Activated CD8-positive, alpha-beta memory T cell treated with anti-CD3 and anti-CD28 coated beads for 36 hours (primary cell): ENCODE measurements around the gene MUC15. TPM values are rescaled to one million over a fixed set of nuclear protein-coding genes. Genes with fewer than 3 reads are reported as not detected.
"Not testable (repeated sequence)": the region's sequence is repeated elsewhere in the genome, so short reads cannot be mapped to it uniquely, and the experiment has no call there.

Source experiments
- CTCF ChIA-PET: fragments of 350-600 bp; sonication (Branson Sonifier 250); formaldehyde crosslinking; loops from one replicate; lab custom pipeline; 2021; ENCODE audit warnings: antibody characterized with exemption; lab: Charles Lee
- POLR2A ChIA-PET: fragments of 350-600 bp; sonication (Branson Sonifier 250); formaldehyde crosslinking; loops from one replicate; lab custom pipeline; 2021; ENCODE audit warnings: antibody characterized with exemption; lab: Charles Lee
- total RNA-seq, 2 experiments: library from RNA; stranded (reverse); gene quantifications; one replicate each; pipeline ENCODE4 v1.2.3, GENCODE V29; 2021

Gene MUC15, protein sequence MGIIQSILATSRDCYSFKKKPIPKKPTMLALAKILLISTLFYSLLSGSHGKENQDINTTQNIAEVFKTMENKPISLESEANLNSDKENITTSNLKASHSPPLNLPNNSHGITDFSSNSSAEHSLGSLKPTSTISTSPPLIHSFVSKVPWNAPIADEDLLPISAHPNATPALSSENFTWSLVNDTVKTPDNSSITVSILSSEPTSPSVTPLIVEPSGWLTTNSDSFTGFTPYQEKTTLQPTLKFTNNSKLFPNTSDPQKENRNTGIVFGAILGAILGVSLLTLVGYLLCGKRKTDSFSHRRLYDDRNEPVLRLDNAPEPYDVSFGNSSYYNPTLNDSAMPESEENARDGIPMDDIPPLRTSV
- total RNA-seq: not detected

GRCh38 chr11:26571861-26572654 lies at the start of gene MUC15:
MUC15 (minus strand) TSS chr11:26572263; CDS start chr11:26567094, 5,169 bp downstream.
- POLR2A ChIA-PET: no interaction called here
- CTCF ChIA-PET: no interaction called here

GRCh38 chr11:26621132-26621531 lies 49.1 kb upstream of the MUC15 start:
- ChIA-PET POLR2A (no interaction called here), CTCF (no interaction called here)

DNA sequence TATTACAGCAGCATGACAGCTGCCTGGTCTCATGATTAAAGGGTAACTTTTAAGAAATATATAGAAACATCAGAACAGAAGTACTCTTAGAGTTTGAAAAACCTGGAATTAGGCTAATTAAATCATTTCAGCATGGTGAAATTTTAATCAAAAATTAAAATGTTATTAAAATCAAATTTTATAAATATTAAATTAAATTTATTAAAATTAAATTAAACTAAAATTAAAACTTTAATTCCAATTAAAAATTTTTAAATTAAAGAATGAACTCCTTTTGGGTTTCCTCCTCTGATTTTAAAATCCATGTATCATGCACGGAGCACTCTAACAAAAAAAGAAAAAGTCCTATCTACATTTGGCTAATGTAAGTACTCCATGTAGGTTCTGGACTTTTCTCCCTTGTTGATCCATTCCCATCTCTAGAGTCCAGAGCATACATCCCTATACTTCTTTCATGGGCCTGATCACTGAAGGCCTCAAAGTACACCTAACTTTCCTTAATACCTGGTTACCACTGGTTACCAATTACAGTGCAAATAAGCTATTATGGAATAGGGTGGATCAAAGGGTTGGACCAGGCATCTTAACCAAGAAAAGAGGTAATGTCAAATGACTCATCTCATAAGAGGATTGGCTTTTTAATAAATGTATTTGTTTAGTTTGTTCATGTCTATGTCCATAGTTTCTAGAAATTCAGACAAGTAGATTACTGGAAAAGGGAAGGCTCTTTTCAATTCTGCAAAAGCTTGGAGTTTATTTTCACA lies 48.4 kb upstream of the MUC15 start:
- CTCF ChIA-PET: no interaction called here

DNA sequence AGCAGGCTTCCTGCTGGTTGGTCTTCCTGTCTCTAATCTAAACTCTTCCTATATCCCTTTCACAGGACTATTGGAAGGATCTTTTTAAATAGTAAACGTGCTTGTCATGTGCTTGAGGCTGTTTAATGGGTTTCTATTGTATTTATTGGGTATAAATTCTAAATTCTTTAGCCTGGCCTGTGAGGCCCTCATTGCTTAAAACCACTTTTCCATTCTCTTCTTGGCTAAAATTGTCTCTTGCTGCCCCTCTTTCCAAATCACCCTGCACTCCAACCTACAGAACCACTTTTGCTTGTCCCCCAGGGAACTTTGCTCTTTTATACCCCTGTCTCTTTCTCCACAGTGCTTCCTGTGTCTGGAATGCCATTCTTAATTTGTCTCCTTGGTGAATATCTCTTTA lies 46.4 kb upstream of the MUC15 start:
- ChIA-PET POLR2A (no interaction called here), CTCF (no interaction called here)

More for the DNA sequence above, 48.4 kb upstream of the MUC15 start:
- POLR2A ChIA-PET: no interaction called here

GRCh38 chr11:26613759-26614158 lies 41.7 kb upstream of the MUC15 start:
- ChIA-PET POLR2A (no interaction called here), CTCF (no interaction called here)

DNA sequence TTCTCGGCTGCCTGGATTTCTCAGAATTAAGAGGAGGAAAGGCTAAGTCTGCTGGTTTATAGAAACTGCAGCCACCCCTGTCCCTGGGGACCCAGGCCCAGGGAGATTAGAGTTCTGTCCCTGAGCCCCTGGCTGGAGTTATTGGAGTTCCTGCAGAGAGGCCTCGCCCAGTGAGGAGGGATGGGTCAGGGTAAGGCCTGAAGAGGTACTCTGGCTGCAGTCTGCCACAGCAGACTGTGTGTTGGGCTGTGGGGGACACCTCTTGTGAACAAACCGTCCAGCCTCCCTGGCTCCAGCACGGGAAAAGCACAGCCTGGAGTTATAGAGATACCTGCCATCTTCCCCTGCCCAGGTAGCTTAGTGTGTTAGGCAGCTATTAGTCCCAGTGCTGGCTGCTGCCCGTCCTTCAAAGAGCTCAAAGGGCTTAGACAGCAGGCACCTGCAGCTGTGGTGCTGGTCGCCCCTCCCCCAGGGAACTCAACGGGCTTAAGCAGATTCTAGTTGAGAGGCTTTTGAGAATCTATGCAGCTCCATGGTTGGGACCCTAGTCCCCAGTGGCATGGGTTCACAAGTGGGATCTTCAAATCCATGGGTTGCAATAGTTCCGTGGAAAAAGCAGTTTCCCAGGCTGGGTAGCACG lies 36.6 kb upstream of the MUC15 start:
- ChIA-PET POLR2A (no interaction called here), CTCF (no interaction called here)

DNA sequence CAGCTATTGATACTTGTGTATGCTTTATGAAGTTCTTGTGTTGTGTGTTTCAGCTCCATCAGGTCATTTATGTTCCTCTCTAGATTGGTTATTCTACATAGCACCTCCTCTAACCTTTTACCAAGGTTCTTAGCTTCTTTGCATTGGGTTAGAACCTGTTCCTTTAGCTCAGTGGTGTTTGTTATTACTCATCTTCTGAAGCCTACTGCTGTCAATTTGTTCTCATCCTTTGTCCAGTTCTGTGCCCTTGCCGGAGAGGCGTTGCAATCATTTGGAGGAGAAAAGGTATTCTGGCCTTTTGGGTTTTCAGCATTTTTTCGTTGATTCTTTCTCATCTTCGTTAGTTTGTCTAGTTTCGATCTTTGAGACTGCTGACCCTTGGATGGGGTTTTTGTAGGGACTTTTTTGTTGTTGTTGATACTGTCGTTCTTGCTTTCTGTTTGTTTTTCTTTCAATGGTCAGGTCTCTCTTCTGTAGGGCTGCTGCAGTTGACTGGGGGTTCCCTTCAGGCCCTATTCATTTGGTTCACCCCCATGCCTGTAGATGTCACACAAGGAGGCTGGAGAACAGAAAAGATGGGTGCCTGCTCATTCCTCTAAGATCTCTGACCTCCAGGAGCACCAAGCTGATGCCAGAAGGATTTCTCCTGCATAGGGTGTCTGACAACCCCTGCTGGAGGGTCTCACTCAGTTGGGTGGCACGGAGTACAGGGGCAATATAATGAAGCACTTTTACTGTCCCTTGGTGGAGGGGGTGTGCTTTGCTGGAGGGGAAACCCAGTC lies 35.9 kb upstream of the MUC15 start:
- ChIA-PET POLR2A (no interaction called here), CTCF (no interaction called here)

DNA sequence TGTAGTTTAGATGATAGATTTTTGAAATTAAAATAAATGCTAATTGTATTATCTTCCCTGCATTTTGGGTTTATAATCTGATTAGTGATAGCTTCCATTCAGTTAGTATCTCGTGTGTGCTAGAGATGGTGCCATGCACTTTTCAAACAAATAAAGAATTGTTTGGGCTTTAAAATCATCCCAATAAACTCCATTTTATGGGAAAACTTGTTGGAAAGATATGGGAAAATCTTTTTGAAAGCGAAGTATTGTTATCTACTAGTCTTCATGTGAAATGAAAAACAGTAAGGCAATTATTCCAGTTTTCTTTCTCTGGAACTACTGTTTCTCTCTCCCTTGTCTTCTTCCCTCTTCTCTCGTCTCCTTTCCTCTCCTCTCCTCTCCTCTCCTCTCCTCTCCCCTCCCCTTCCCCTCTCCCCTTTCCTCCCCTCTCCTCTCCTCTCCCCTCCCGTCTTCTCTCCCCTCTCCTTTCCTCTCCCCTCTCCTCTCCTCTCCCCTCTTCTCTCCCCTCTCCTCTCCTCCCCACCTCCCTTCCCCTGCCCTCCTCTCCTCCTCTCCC lies 27.9 kb upstream of the MUC15 start:
- ChIA-PET CTCF (no interaction called here), POLR2A (no interaction called here)

DNA sequence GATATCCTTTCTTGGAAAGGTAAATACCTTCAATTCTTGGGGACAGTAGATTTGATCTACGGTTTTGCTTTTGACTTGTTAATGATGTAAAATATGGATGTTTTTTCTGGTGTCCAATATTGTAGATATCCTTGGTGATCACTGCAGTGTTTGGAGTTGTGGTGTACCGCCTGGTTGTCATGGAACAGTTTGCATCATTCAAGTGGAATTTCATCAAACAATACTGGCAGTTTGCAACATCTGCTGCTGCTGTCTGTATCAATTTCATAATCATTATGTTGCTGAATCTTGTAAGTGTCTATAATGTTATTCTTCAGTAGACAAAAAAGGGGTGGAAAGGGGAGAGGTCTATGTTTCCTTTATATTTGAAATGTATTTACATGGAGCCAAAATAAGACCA lies 27.4 kb upstream of the MUC15 start:
- ChIA-PET POLR2A (no interaction called here), CTCF (no interaction called here)

DNA sequence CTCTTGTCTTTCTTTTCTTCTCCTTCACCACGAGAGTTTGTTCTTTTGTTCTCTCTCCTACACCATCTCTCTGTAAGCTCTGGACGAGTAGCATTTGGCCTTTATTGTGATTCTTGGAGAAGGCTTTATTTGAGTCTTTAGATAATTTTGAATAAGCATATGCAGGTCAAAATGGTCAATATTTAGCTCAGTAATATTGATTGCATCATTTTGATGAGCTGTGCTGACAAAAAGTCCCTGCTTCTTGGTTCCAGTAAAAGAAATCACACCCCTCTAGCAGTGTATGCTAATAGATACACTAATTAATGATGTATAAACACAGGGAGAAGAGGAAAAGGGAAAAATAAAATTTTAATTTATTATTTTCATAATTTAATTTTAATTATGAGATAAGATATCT lies 25.8 kb upstream of the MUC15 start:
- ChIA-PET CTCF (no interaction called here), POLR2A (no interaction called here)

DNA sequence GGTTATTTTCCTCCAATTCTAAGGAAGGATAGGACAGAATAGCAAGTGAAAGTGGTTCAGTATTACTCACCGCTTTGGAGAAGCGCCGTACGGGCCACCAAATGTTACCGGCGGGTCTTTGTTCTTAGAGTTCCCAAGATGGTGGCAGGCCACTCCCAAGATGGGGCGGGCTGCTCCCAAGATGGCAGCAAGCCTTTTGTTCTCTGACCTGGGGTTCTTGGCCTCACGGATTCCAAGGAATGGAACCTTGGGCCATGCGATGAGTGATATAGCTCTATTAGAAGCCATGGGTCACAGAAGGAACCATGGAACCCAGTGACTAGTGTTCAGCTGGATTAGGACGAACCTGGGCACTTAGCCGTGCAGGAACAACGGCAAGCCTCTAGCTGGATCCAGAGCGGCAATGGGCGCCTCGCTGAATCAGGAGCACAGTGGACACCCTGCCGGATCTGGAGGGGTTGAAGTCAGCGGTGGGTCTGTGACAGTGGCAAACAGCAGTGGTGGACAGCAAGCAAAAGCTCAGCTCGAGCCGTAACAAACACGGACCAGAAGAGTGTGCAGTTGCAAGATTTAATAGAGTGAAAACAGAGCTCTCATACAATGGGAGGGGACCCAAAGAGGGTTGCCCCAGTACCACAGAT lies 25.1 kb upstream of the MUC15 start:
- CTCF ChIA-PET, POLR2A ChIA-PET: not testable (repeated sequence)

DNA sequence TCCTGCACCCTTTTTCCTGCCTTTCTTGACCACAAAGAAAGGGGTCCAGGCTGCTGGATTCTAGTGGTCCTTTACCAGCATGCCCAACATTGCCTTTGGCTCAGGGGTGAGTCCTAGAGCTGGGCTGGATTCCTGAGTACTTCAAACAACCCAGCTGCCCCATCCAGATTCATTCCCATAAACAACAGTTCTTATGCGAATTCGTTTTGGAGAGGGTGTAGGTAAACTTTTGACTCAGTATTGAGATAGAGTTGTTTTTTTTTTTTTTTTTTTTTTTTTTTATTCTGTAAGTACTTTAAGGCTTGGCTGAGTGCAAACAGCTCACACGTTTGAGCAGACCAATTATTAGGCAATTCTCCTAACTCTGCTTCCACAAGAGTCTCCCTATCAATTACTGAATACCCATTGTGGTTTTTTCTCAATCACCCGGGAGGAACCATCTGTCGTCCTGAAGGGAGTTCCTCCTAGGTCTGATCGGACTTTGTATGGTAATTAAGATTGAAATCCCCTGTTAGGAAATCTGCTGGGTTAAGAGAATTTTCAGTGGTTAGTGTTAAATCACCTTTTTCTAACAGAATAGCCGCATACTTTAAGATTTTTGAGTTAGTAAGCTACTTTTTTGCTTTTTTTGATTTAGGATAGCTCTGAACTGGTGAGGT lies 23.3 kb upstream of the MUC15 start:
- CTCF ChIA-PET, POLR2A ChIA-PET: not testable (repeated sequence)

DNA sequence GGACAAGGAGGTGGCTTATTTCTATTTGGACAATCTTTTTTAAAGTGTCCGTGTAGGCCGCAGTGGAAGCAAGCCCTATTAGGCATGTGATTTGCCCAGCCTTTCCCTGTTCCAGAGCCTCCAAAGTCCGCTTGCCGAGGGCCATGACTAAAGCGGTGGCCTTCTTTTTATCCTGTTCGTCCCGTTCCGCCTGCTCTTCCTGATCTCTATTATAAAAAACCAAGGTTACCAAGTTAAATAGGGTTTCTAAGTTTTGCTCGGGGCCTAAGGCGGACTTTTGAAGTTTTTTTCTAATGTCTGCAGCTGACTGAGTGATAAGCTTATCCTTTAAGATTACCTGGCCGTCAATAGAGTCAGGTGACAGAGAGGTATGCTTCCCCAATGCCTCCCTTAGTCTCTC lies 21.6 kb upstream of the MUC15 start:
- ChIA-PET CTCF (no interaction called here), POLR2A (no interaction called here)

DNA sequence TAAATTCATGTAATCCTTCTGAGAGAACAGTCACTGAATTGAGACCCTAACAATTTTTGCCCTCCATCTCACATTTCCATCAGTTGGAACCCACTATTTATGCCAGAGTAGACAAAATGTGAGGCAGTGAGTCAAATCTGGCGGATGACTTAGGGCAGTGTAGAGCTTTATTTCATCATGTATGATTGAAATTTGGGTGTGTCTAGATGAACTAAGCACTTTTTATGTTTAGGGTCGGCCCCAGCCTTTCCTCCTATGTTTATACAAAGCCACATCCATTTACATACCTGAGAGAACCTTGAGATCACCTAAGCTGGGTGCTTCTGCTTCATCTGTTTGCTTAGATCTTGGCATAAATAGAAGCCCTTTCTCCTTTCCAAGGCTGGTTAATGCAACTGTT lies 15.0 kb upstream of the MUC15 start:
- ChIA-PET CTCF (no interaction called here), POLR2A (no interaction called here)

- ChIA-PET CTCF (no interaction called here), POLR2A (no interaction called here)
These were observed 12.8 kb upstream of the MUC15 start for GRCh38 chr11:26584818-26585217.

DNA sequence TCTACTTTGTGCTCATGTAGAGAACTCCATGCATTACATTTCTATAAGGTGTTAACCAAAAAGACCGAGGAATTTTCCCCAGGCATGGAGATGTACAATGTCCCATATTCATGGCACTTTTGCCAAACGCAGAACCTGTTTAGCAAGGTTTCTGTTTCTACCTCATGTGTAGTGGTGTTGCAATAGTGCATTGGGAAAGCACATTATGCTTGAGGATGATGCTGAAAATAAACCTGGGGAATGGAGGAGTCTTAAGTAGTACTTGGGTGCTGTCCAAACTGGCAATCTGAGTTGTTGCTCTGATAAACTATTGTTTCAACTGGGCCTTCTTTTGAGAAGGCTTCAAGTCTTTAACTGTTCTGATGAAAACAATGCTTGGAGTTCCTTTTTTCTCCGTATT lies 11.5 kb upstream of the MUC15 start:
- ChIA-PET POLR2A (no interaction called here), CTCF (no interaction called here)

GRCh38 chr11:26580929-26581328 lies 8.9 kb upstream of the MUC15 start:
- POLR2A ChIA-PET: no interaction called here
- CTCF ChIA-PET: no interaction called here

DNA sequence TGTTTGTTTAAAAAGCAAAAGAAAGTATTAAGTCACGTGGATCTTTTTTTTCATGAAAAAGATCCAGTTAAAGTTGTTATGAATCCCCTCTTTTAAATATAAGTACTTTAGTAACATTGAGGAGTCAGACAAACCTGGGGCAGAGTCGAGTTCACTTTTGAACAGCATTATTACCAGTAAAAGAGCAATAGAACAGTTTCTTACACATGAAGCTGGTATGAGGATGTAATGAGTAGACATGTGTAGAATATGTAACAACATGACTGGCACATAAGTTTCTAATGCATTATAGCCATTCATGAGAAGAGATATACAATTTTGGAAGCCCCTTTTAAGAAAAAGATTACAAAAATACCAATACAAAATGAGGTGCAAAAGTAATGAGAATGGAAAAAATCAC lies 7.6 kb upstream of the MUC15 start:
- CTCF ChIA-PET: no interaction called here
- POLR2A ChIA-PET: no interaction called here
